Muscle of leg (tissue), 11 donors: Measurements from ENCODE around the gene MYBPC3. TPM values are rescaled to one million over a fixed set of nuclear protein-coding genes. Genes with fewer than 3 reads are reported as not detected.

Experiments used
- DNase-seq: peaks from one replicate; pipeline ENCODE4 v3.0.0; 2013
- H3K27ac ChIP-seq: one replicate; pipeline ENCODE4 v1.5.1; 2013; ENCODE audit warnings: mild to moderate bottlenecking, low read length, control low read depth
- H3K27me3 ChIP-seq: one replicate; pipeline ENCODE4 v1.6.1; 2013; ENCODE audit warnings: low read length; ENCODE audit not compliant: control insufficient read depth, insufficient read depth
- H3K36me3 ChIP-seq: one replicate; pipeline ENCODE4 v1.6.1; 2013; ENCODE audit warnings: low read length; ENCODE audit not compliant: control insufficient read depth, insufficient read depth
- H3K4me1 ChIP-seq: one replicate; pipeline ENCODE4 v1.6.1; 2013; ENCODE audit warnings: low read length; ENCODE audit not compliant: control insufficient read depth, insufficient read depth
- H3K4me3 ChIP-seq: one replicate; pipeline ENCODE4 v1.5.1; 2013; ENCODE audit warnings: low read length, control low read depth
- H3K9me3 ChIP-seq: replicated peaks from 2 replicates; pipeline ENCODE4 v1.6.1; 2013; ENCODE audit warnings: low read depth, low read length; ENCODE audit not compliant: control insufficient read depth
- WGBS: methylation state at CpG from one replicate; pipeline ENCODE4 v1.1.5; 2013; ENCODE audit warnings: missing lambda C conversion rate; ENCODE audit not compliant: insufficient coverage; 5-methylcytosine and 5-hydroxymethylcytosine counted together
- polyA plus RNA-seq, 8 donors: library from polyadenylated mRNA; unstranded; fragments of 120-200 nt; gene quantifications; one replicate each; pipeline versions ENCODE4 v1.2.1 to v1.2.3, GENCODE V29; 2013; ENCODE audit warnings: inconsistent platforms in 1 of 8, low replicate concordance in 1 of 8; ENCODE audit not compliant: insufficient read length in 8 of 8, insufficient read depth in 1 of 8
- total RNA-seq: library from RNA; stranded (reverse); fragments of 120-200 nt; gene quantifications from one replicate; pipeline ENCODE4 v1.2.4, GENCODE V29; 2013

Gene MYBPC3
- total and polyA plus RNA-seq, 9 donors: 0.06 to 1.1 (median 0.30) TPM

- no peak for DNase-seq
- Histone ChIP-seq H3K36me3 (no peaks in the 10 kb centered on the region), H3K27ac (no peak overlapping the region), H3K27me3 (no peaks in the 10 kb centered on the region), H3K4me3 (no peak overlapping the region), H3K9me3 (no peaks in the 10 kb centered on the region), H3K4me1 (peaks cover 5% of the 10 kb centered on the region)
- 82% methylated on average over 4 of the region's 8 CpGs for WGBS
Measured at GRCh38 chr11:47375020-47375419, 22.5 kb upstream of the MYBPC3 start.

GRCh38 chr11:47374720-47375019 lies 22.2 kb upstream of the MYBPC3 start:
- H3K4me1 ChIP-seq: peaks cover 5% of the 10 kb centered on the region
- H3K27me3 ChIP-seq: no peaks in the 10 kb centered on the region
- WGBS: 100% methylated on average over 2 of the region's 5 CpGs
- no peak overlapping the region for H3K27ac ChIP-seq
- no peaks in the 10 kb centered on the region for H3K9me3 ChIP-seq
- no peak overlapping the region for H3K4me3 ChIP-seq
- DNase-seq: peak; percentile 5
- no peaks in the 10 kb centered on the region for H3K36me3 ChIP-seq

DNA sequence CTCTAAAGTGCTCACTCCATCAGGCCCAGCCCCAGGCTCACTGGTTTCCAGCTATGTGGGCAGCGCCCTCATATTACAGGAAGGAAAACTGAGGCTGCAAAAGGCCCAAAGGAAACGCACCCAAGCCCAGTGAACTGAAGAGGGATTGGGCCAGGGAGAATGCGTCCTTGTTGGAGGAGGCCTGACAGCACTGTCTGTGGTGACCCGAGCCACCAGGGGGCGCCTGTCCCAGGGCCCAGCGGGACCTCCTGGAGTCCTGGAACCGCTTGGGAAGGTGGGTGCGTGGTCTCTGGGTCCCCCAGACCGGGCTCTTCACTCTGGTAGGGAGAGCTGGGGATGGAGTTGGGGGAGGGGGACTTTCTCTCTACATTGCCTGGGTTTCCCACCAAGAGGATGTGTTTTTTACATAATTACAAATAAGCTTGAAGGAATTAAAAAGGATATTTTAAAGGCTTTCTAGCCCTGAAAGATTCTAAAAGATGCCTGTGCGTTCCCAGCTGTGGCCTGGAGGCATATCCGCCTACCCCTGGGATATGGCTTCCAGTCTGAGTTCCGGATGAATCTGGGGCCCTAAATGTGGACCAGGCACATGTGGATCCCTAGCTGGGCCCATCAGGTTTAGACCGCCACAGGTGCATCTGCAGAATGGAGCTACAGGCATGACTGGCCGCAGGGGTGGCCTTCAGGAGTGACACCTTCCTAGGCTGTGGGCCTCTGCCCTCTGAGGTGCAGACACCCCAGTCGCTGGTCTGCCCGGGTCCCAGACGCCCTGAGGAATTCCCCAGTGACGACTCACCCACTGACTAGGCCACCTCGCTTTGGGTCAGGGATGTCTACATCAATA lies 21.6 kb upstream of the MYBPC3 start:
- no peaks in the 10 kb centered on the region for H3K36me3 ChIP-seq
- WGBS: 69% methylated on average over 13 of the region's 19 CpGs
- H3K27me3 ChIP-seq: no peaks in the 10 kb centered on the region
- H3K4me1 ChIP-seq: peaks cover 5% of the 10 kb centered on the region
- no peak overlapping the region for H3K27ac ChIP-seq
- H3K4me3 ChIP-seq: no peak overlapping the region
- no peaks in the 10 kb centered on the region for H3K9me3 ChIP-seq
- peak; percentile 76 for DNase-seq

- Histone ChIP-seq H3K4me1 (peaks cover 2% of the 10 kb centered on the region), H3K4me3 (no peak overlapping the region), H3K36me3 (no peaks in the 10 kb centered on the region), H3K27ac (no peak overlapping the region), H3K27me3 (no peaks in the 10 kb centered on the region), H3K9me3 (no peaks in the 10 kb centered on the region)
- WGBS: 80% methylated on average over 1 of the region's 7 CpGs
- no peak for DNase-seq
Measured at GRCh38 chr11:47372422-47372821, 19.9 kb upstream of the MYBPC3 start.

DNA sequence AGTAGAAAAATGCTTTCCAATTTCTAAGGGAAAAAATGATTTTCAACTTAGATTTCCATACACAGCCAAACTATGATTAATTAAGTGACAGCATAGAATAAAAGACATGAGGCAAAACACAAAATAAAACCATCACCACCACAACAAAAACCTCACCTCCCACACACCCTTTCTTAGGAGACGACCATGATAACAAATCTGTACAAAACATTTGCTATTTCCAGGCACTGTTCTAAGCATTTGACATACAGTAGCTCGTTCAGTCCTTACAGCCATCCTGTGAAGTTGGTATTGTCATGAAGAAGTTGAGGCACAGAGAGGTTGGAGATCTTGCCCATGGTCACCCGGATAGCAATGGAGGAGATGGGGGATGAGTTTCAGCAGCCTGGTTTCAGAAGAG lies 17.2 kb upstream of the MYBPC3 start:
- Histone ChIP-seq H3K4me1 (no peaks in the 10 kb centered on the region), H3K27ac (no peak overlapping the region), H3K9me3 (no peaks in the 10 kb centered on the region)

GRCh38 chr11:47366020-47366490 lies 13.6 kb upstream of the MYBPC3 start:
- Histone ChIP-seq H3K27ac (no peak overlapping the region), H3K4me1 (no peaks in the 10 kb centered on the region), H3K36me3 (no peaks in the 10 kb centered on the region), H3K9me3 (no peaks in the 10 kb centered on the region), H3K27me3 (no peaks in the 10 kb centered on the region), H3K4me3 (no peak overlapping the region)
- no peak for DNase-seq
- WGBS: no CpG with 5 or more reads among the region's 1 CpG

More for the DNA sequence above, 17.2 kb upstream of the MYBPC3 start:
- Histone ChIP-seq H3K4me3 (no peak overlapping the region), H3K27me3 (no peaks in the 10 kb centered on the region), H3K36me3 (no peaks in the 10 kb centered on the region)
- no peak for DNase-seq
- WGBS: 100% methylated on average over 1 of the region's 3 CpGs

GRCh38 chr11:47361419-47361818 lies 8.9 kb upstream of the MYBPC3 start:
- no peaks in the 10 kb centered on the region for H3K36me3 ChIP-seq
- no peaks in the 10 kb centered on the region for H3K27me3 ChIP-seq
- no peaks in the 10 kb centered on the region for H3K4me1 ChIP-seq
- no peak overlapping the region for H3K4me3 ChIP-seq
- WGBS: 84% methylated on average over 7 of the region's 13 CpGs
- H3K27ac ChIP-seq: no peak overlapping the region
- DNase-seq: no peak
- no peaks in the 10 kb centered on the region for H3K9me3 ChIP-seq

- H3K4me3 ChIP-seq: no peak overlapping the region
- no peak overlapping the region for H3K27ac ChIP-seq
- no peaks in the 10 kb centered on the region for H3K27me3 ChIP-seq
- WGBS: 100% methylated on average over 3 of the region's 15 CpGs
- H3K36me3 ChIP-seq: no peaks in the 10 kb centered on the region
- no peak for DNase-seq
- no peaks in the 10 kb centered on the region for H3K9me3 ChIP-seq
- peaks cover 2% of the 10 kb centered on the region for H3K4me1 ChIP-seq
Measured at GRCh38 chr11:47360341-47360740, 7.8 kb upstream of the MYBPC3 start.

DNA sequence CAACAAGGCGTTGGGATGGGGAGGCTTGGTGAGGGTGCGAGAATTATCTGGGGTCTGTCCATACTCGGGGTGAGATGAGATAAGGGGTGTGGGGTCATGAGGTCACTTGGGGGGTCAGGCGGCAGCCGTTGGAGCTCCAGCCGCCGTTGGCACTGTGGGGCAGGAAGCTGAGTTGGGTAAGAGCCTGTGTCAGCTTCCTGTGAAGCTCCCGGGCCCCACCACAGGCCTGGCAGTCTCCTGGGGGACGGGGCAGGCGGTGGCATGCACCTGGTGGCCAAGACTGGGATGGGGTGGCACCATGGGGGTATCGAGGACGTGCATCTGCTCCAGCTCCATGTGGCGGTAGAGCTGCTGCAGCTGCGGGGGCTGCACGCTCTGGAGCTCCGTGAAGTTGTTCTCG lies 7.1 kb upstream of the MYBPC3 start:
- H3K36me3 ChIP-seq: no peaks in the 10 kb centered on the region
- peaks cover 4% of the 10 kb centered on the region for H3K4me1 ChIP-seq

DNA sequence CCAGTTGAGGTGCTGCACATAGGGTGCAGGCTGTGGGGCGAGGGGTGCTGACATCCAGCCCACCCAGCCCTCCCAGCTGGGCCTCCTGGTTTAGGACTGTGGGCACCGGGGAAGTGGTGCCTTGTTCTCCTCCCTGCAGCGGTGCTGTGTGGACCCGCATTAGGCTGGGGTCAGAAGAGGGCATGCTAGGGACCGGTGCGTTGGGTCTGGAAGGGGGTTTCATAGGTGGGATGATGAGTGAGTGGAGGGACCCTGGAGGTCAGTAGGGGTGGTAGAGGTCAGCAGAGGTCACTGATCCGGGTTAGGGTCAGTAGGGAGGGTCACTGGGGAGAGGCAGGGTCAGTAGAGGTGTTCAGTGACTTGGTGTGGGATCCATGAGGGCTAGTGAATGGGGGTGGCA lies 6.7 kb upstream of the MYBPC3 start:
- DNase-seq: no peak
- H3K9me3 ChIP-seq: no peaks in the 10 kb centered on the region
- no peak overlapping the region for H3K4me3 ChIP-seq
- WGBS: 72% methylated on average over 5 of the region's 7 CpGs
- H3K27ac ChIP-seq: no peak overlapping the region
- no peaks in the 10 kb centered on the region for H3K27me3 ChIP-seq
- peaks cover 5% of the 10 kb centered on the region for H3K4me1 ChIP-seq
- no peaks in the 10 kb centered on the region for H3K36me3 ChIP-seq

More for the DNA sequence above, 7.1 kb upstream of the MYBPC3 start:
- no peaks in the 10 kb centered on the region for H3K9me3 ChIP-seq
- no peaks in the 10 kb centered on the region for H3K27me3 ChIP-seq
- DNase-seq: no peak
- H3K4me3 ChIP-seq: no peak overlapping the region
- no peak overlapping the region for H3K27ac ChIP-seq
- 70% methylated on average over 17 of the region's 17 CpGs for WGBS

DNA sequence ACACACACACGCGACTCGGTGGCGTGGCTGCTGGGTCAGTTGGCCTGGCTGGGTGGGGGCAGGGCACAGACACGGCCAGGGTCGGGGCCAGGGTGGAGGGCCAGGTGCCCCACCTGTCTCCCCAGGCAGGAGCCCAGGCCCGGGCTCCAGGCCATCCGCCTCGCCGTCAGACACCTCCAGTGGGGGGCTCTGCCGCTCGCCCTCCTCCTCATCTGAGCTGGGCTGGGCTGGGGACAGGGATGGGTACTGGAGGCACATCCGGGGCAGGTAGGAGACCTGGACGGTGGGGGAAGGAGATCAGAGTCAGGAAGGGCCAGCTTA lies 6.2 kb upstream of the MYBPC3 start:
- no peaks in the 10 kb centered on the region for H3K9me3 ChIP-seq
- H3K27ac ChIP-seq: no peak overlapping the region
- H3K4me1 ChIP-seq: peaks cover 5% of the 10 kb centered on the region
- no peaks in the 10 kb centered on the region for H3K27me3 ChIP-seq
- WGBS: 71% methylated on average over 13 of the region's 14 CpGs
- DNase-seq: no peak
- H3K4me3 ChIP-seq: no peak overlapping the region
- no peaks in the 10 kb centered on the region for H3K36me3 ChIP-seq
